Measurements from ENCODE around the gene TUBGCP3. TPM values are rescaled to one million over a fixed set of nuclear protein-coding genes. Genes with fewer than 3 reads are reported as not detected.
A peak's percentile ranks its signal among the peaks of the same experiment; 100 is the strongest.

The TUBGCP3 gene
- total and polyA plus RNA-seq, 9 donors = 19.4 to 58.0 (median 29.5) TPM

- intact Hi-C loops (cut with DNase I) = no loop called here
- TF ChIP-seq, protein P1, sequence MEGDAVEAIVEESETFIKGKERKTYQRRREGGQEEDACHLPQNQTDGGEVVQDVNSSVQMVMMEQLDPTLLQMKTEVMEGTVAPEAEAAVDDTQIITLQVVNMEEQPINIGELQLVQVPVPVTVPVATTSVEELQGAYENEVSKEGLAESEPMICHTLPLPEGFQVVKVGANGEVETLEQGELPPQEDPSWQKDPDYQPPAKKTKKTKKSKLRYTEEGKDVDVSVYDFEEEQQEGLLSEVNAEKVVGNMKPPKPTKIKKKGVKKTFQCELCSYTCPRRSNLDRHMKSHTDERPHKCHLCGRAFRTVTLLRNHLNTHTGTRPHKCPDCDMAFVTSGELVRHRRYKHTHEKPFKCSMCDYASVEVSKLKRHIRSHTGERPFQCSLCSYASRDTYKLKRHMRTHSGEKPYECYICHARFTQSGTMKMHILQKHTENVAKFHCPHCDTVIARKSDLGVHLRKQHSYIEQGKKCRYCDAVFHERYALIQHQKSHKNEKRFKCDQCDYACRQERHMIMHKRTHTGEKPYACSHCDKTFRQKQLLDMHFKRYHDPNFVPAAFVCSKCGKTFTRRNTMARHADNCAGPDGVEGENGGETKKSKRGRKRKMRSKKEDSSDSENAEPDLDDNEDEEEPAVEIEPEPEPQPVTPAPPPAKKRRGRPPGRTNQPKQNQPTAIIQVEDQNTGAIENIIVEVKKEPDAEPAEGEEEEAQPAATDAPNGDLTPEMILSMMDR (IDR thresholded peaks at IDR 0.05) = no peak
- TF ChIP-seq POLR2A (IDR thresholded peaks at IDR 0.05) (no peak), EP300 (IDR thresholded peaks at IDR 0.05) (no peak)
- H3K4me1 ChIP-seq (ENCODE audit: insufficient read depth) = peaks cover 3% of the 10 kb centered on the region
- no peaks in the 10 kb centered on the region for H3K9me3 ChIP-seq
- H3K36me3 ChIP-seq = no peaks in the 10 kb centered on the region
- no peak overlapping the region for H3K4me3 ChIP-seq
- no peak for DNase-seq
- WGBS, 3 donors = 95 to 96% (median 95%) methylated on average over 1 of the region's 1 CpG
- H3K27me3 ChIP-seq = no peaks in the 10 kb centered on the region
- no peak overlapping the region for H3K27ac ChIP-seq
Measured at GRCh38 chr13:112475889-112476288, 112.1 kb downstream of the TUBGCP3 start.

DNA sequence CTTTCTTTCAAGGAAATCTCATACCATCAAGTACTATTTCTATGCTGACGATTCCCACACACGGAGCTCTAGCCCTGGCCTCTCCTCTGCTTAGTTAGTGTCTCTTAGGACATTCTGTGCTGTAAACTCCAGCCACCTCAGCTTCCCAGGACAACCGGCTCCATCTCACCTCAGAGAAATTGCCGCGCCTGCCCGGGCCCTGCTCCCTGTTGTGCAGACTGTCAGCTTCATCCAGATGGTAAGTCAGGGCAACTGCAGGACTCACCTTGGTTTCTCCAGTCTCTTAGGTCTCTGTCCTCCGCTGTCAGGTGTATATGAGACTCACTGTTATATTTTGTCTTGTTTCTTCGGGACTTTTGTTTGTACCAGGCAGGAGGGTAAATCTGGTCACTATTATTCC is 113.1 kb downstream of the TUBGCP3 start:
- H3K9me3 ChIP-seq = no peaks in the 10 kb centered on the region
- no peak for DNase-seq
- no peaks in the 10 kb centered on the region for H3K36me3 ChIP-seq
- 79 to 84% (median 82%) methylated on average over 8 of the region's 8 CpGs for WGBS, 3 donors
- no peaks in the 10 kb centered on the region for H3K27me3 ChIP-seq
- no peak overlapping the region for H3K4me3 ChIP-seq
- H3K4me1 ChIP-seq (ENCODE audit: insufficient read depth) = peaks cover 3% of the 10 kb centered on the region
- H3K27ac ChIP-seq = no peak overlapping the region
- intact Hi-C loops (cut with DNase I) = no loop called here
- TF ChIP-seq, protein P1 (IDR thresholded peaks at IDR 0.05) = no peak

GRCh38 chr13:112473818-112474217 is 114.1 kb downstream of the TUBGCP3 start:
- H3K9me3 ChIP-seq = no peaks in the 10 kb centered on the region
- intact Hi-C loops (cut with DNase I) = no loop called here
- H3K4me3 ChIP-seq = no peak overlapping the region
- DNase-seq = no peak
- TF ChIP-seq EP300 (IDR thresholded peaks at IDR 0.05) = no peak
- TF ChIP-seq, protein P1 (IDR thresholded peaks at IDR 0.05) = no peak
- no peak for TF ChIP-seq POLR2A (IDR thresholded peaks at IDR 0.05)
- no peak overlapping the region for H3K27ac ChIP-seq
- H3K27me3 ChIP-seq = no peaks in the 10 kb centered on the region
- WGBS, 3 donors = 92 to 95% (median 95%) methylated on average over 5 of the region's 5 CpGs
- H3K36me3 ChIP-seq = no peaks in the 10 kb centered on the region
- H3K4me1 ChIP-seq (ENCODE audit: insufficient read depth) = peaks cover 3% of the 10 kb centered on the region

DNA sequence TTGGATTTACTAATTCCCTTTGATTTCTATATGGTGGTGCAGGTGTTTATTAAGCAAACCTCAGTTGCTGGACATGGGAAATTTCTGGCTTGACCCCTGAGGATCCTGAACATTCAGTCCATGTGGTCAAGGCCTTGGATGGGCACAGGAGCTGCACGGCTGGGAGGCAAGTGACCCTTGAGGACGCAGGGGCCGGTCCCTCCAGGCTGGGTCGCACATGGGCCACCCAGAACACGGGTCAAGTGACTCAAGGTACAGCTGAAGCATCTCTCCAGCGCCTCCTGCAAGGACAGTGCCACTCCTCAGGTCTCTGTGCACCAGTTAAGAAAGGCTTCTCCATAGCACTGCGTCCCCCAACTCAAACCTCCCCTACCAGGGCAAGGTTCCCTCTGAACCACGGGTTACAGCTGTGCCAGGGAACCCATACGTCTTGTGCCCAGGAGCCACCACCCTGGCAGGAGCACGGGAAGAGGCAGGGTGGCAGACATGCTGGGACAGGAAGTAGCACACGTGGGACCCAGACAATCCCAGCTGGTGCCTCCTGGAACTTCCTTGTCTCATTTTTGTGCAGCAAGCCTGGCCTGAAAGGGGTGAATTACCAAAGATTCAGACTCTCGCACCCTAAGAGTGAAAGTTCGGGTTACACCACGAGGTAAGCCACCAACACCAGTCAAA is 118.7 kb downstream of the TUBGCP3 start:
- no peak overlapping the region for H3K4me3 ChIP-seq
- peak in 1 of 5 donors; percentile 6 for DNase-seq
- H3K27ac ChIP-seq = no peak overlapping the region
- no peaks in the 10 kb centered on the region for H3K4me1 ChIP-seq (ENCODE audit: insufficient read depth)
- H3K36me3 ChIP-seq = no peaks in the 10 kb centered on the region
- no peaks in the 10 kb centered on the region for H3K9me3 ChIP-seq
- intact Hi-C loops (cut with DNase I) = no loop called here
- no peaks in the 10 kb centered on the region for H3K27me3 ChIP-seq
- 83 to 92% (median 87%) methylated on average over 11 to 14 of the region's 14 CpGs for WGBS, 3 donors
- TF ChIP-seq EP300 (IDR thresholded peaks at IDR 0.05) = no peak

DNA sequence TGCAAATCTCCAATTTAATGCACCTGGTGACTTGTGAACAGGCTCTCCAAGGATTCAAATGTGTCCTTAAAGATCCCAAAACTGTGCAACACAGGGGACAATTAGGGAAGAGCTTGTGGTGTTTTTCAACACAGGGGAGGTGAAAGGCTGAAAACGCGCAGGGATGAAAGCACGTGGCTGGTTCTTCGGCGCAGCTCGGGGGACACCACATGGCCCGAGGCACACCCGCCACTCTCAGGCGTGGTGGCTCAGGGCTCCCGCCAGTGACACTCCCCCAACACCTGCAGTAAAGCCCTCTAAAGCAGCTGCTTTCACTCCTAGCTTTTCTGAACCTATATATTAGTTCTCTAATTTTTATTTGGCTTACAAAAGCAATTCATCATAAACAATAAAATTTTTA is 119.9 kb downstream of the TUBGCP3 start:
- WGBS, 3 donors = 85 to 92% (median 91%) methylated on average over 10 of the region's 10 CpGs
- TF ChIP-seq, protein P1 (IDR thresholded peaks at IDR 0.05) = no peak
- TF ChIP-seq POLR2A (IDR thresholded peaks at IDR 0.05) = no peak
- no peak for TF ChIP-seq EP300 (IDR thresholded peaks at IDR 0.05)
- intact Hi-C loops (cut with DNase I) = no loop called here

More for the DNA sequence above, 119.9 kb downstream of the TUBGCP3 start:
- H3K36me3 ChIP-seq = no peaks in the 10 kb centered on the region
- no peaks in the 10 kb centered on the region for H3K27me3 ChIP-seq
- no peak for DNase-seq
- no peak overlapping the region for H3K27ac ChIP-seq
- no peaks in the 10 kb centered on the region for H3K4me1 ChIP-seq (ENCODE audit: insufficient read depth)
- H3K4me3 ChIP-seq = no peak overlapping the region
- H3K9me3 ChIP-seq = no peaks in the 10 kb centered on the region
